Stimulated activated CD4-positive, alpha-beta T cell treated with anti-CD3 and anti-CD28 coated beads, Interleukin-2, amount 100 ng/mL, for 24 hours (primary cell): ENCODE data around the gene RCAN1.
A peak's percentile ranks its signal among the peaks of the same experiment; 100 is the strongest.

Experiments used
- DNase-seq, 2 donors: peaks; one replicate each; pipeline ENCODE4 v3.0.0-alpha.2; 2020

RCAN1 gene

GRCh38 chr21:34614628-34615486, at the start of gene RCAN1:
Gene RCAN1 (minus strand): TSS chr21:34615113. CDS start chr21:34615011, 102 bp downstream.
- DNase-seq, result peak; percentile 82 to 85

GRCh38 chr21:34661848-34662247, 46.9 kb upstream of the RCAN1 start:
- DNase-seq, result no peak

- DNase-seq, result no peak
Observed at GRCh38 chr21:34653522-34653921, 38.6 kb upstream of the RCAN1 start.

GRCh38 chr21:34651642-34652041, 36.7 kb upstream of the RCAN1 start:
- DNase-seq, result no peak

- DNase-seq, result no peak
Observed at GRCh38 chr21:34650861-34651431, 36.0 kb upstream of the RCAN1 start.

GRCh38 chr21:34649400-34649799, 34.5 kb upstream of the RCAN1 start:
- no peak for DNase-seq

GRCh38 chr21:34648739-34649297, 33.9 kb upstream of the RCAN1 start:
- no peak for DNase-seq

GRCh38 chr21:34647555-34647954, 32.6 kb upstream of the RCAN1 start:
- no peak for DNase-seq

- no peak for DNase-seq
Observed at GRCh38 chr21:34644825-34645224, 29.9 kb upstream of the RCAN1 start.

GRCh38 chr21:34642211-34643075, 27.5 kb upstream of the RCAN1 start:
- DNase-seq, result no peak

GRCh38 chr21:34640858-34641257, 25.9 kb upstream of the RCAN1 start:
- peak in 1 of 2 donors; percentile 10 for DNase-seq

- peak; percentile 42 to 45 for DNase-seq
Observed at GRCh38 chr21:34639882-34640788, 25.2 kb upstream of the RCAN1 start.

- DNase-seq, result no peak
Observed at GRCh38 chr21:34639250-34639649, 24.3 kb upstream of the RCAN1 start.

GRCh38 chr21:34636961-34637360, 22.0 kb upstream of the RCAN1 start:
- no peak for DNase-seq

GRCh38 chr21:34635307-34635706, 20.4 kb upstream of the RCAN1 start:
- DNase-seq, result peak; percentile 19 to 42

- no peak for DNase-seq
Observed at GRCh38 chr21:34632498-34632897, 17.6 kb upstream of the RCAN1 start.

GRCh38 chr21:34630536-34631143, 15.7 kb upstream of the RCAN1 start:
- peak in 1 of 2 donors; percentile 15 for DNase-seq

GRCh38 chr21:34626131-34626530, 11.2 kb upstream of the RCAN1 start:
- DNase-seq, result peak in 1 of 2 donors; percentile 8

- DNase-seq, result no peak
Observed at GRCh38 chr21:34625030-34625593, 10.2 kb upstream of the RCAN1 start.

GRCh38 chr21:34623516-34623915, 8.6 kb upstream of the RCAN1 start:
- DNase-seq, result peak in 1 of 2 donors; percentile 3
